ENCODE results near the gene LARGE1. TPM values are rescaled to one million over a fixed set of nuclear protein-coding genes. Genes with fewer than 3 reads are reported as not detected.
A peak's percentile ranks its signal among the peaks of the same experiment; 100 is the strongest.

Gene LARGE1
- total and polyA plus RNA-seq, 2 experiments from 2014 or later = 21.2 to 23.6 TPM

- Histone ChIP-seq H4K20me1 (ENCODE audit: insufficient read depth, poor library complexity, severe bottlenecking) (no peaks in the 10 kb centered on the region), H3K9me3 (ENCODE audit: low read depth) (no peaks in the 10 kb centered on the region), H3K27me3 (no peaks in the 10 kb centered on the region), H3K36me3 (replicated peaks; ENCODE audit: insufficient read depth, low read depth) (no peaks in the 10 kb centered on the region), H2AFZ (no peak overlapping the region), H3K27ac (peak overlapping the region; percentile 75), H3K4me2 (peak overlapping the region; percentile 45), H3K9me2 (replicated peaks; ENCODE audit: insufficient read depth) (no peaks in the 10 kb centered on the region), H3K79me2 (peaks cover 2% of the 10 kb centered on the region), H3K4me1 (ENCODE audit: insufficient read depth) (peaks cover 17% of the 10 kb centered on the region), H3K4me3 (no peak overlapping the region)
- DNase-seq (ENCODE audit: low spot score) = peak; percentile 28
- TF ChIP-seq EZH2phosphoT487 (IDR thresholded peaks at IDR 0.05; ENCODE audit: low read depth, severe bottlenecking, unreplicated experiment) = no peak
- TF ChIP-seq, protein P1, sequence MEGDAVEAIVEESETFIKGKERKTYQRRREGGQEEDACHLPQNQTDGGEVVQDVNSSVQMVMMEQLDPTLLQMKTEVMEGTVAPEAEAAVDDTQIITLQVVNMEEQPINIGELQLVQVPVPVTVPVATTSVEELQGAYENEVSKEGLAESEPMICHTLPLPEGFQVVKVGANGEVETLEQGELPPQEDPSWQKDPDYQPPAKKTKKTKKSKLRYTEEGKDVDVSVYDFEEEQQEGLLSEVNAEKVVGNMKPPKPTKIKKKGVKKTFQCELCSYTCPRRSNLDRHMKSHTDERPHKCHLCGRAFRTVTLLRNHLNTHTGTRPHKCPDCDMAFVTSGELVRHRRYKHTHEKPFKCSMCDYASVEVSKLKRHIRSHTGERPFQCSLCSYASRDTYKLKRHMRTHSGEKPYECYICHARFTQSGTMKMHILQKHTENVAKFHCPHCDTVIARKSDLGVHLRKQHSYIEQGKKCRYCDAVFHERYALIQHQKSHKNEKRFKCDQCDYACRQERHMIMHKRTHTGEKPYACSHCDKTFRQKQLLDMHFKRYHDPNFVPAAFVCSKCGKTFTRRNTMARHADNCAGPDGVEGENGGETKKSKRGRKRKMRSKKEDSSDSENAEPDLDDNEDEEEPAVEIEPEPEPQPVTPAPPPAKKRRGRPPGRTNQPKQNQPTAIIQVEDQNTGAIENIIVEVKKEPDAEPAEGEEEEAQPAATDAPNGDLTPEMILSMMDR (IDR thresholded peaks at IDR 0.05; ENCODE audit: poor library complexity) = no peak
- TF ChIP-seq EZH2 (IDR thresholded peaks at IDR 0.05; ENCODE audit: borderline replicate concordance) = no peak
- WGBS (ENCODE audit: low lambda C conversion rate, missing lambda C conversion rate) = 52% methylated on average over 12 of the region's 12 CpGs
Observed at GRCh38 chr22:33654173-33654895, 265.9 kb downstream of the LARGE1 start.

- H2AFZ ChIP-seq = no peak overlapping the region
- 93% methylated on average over 8 of the region's 8 CpGs for WGBS (ENCODE audit: low lambda C conversion rate, missing lambda C conversion rate)
- no peaks in the 10 kb centered on the region for H3K9me3 ChIP-seq (ENCODE audit: low read depth)
- no peaks in the 10 kb centered on the region for H3K36me3 ChIP-seq (replicated peaks; ENCODE audit: insufficient read depth, low read depth)
- peaks cover 2% of the 10 kb centered on the region for H3K79me2 ChIP-seq
- H3K4me3 ChIP-seq = no peak overlapping the region
- H3K27ac ChIP-seq = peak overlapping the region; percentile 75
- H3K4me1 ChIP-seq (ENCODE audit: insufficient read depth) = peaks cover 17% of the 10 kb centered on the region
- peak overlapping the region; percentile 13 for H3K4me2 ChIP-seq
- H4K20me1 ChIP-seq (ENCODE audit: insufficient read depth, poor library complexity, severe bottlenecking) = no peaks in the 10 kb centered on the region
- no peak for DNase-seq (ENCODE audit: low spot score)
- TF ChIP-seq EZH2 (IDR thresholded peaks at IDR 0.05; ENCODE audit: borderline replicate concordance) = no peak
- TF ChIP-seq EZH2phosphoT487 (IDR thresholded peaks at IDR 0.05; ENCODE audit: low read depth, severe bottlenecking, unreplicated experiment) = no peak
- TF ChIP-seq, protein P1 (IDR thresholded peaks at IDR 0.05; ENCODE audit: poor library complexity) = no peak
- no peaks in the 10 kb centered on the region for H3K9me2 ChIP-seq (replicated peaks; ENCODE audit: insufficient read depth)
- H3K27me3 ChIP-seq = no peaks in the 10 kb centered on the region
Observed at GRCh38 chr22:33653532-33654063, 266.7 kb downstream of the LARGE1 start.

- Histone ChIP-seq H4K20me1 (ENCODE audit: insufficient read depth, poor library complexity, severe bottlenecking) (no peaks in the 10 kb centered on the region), H3K27me3 (no peaks in the 10 kb centered on the region), H3K9me3 (ENCODE audit: low read depth) (no peaks in the 10 kb centered on the region), H3K27ac (peak overlapping the region; percentile 75), H2AFZ (no peak overlapping the region), H3K4me3 (no peak overlapping the region), H3K4me2 (peak overlapping the region; percentile 13), H3K79me2 (peaks cover 2% of the 10 kb centered on the region), H3K9me2 (replicated peaks; ENCODE audit: insufficient read depth) (no peaks in the 10 kb centered on the region), H3K4me1 (ENCODE audit: insufficient read depth) (peaks cover 17% of the 10 kb centered on the region), H3K36me3 (replicated peaks; ENCODE audit: insufficient read depth, low read depth) (no peaks in the 10 kb centered on the region)
- TF ChIP-seq EZH2 (IDR thresholded peaks at IDR 0.05; ENCODE audit: borderline replicate concordance) = no peak
- TF ChIP-seq, protein P1 (IDR thresholded peaks at IDR 0.05; ENCODE audit: poor library complexity) = no peak
- TF ChIP-seq EZH2phosphoT487 (IDR thresholded peaks at IDR 0.05; ENCODE audit: low read depth, severe bottlenecking, unreplicated experiment) = no peak
- peak; percentile 54 for DNase-seq (ENCODE audit: low spot score)
- WGBS (ENCODE audit: low lambda C conversion rate, missing lambda C conversion rate) = 42% methylated on average over 5 of the region's 5 CpGs
Observed at GRCh38 chr22:33652615-33653014, 267.7 kb downstream of the LARGE1 start.

Measured in hepatocyte (in vitro differentiated cells).